SK-N-SH treated with all-trans-retinoic acid at 6 μM for 48 hours (cell line): ENCODE measurements around the gene MOGAT3.

Experiments used
- CSRNP3 ChIP-seq: fragments of 250-450 bp; sonication (Bioruptor Pico); IDR thresholded peaks from 2 replicates; pipeline ENCODE4 v1.5.1; 2021; ENCODE audit warnings: mild to moderate bottlenecking, moderate library complexity
- SNAI2 ChIP-seq: fragments of 250-450 bp; sonication (Bioruptor Pico); IDR thresholded peaks from 2 replicates; pipeline ENCODE4 v1.5.0; 2020; ENCODE audit warnings: mild to moderate bottlenecking, moderate library complexity
- TCF4 ChIP-seq: fragments of 250-450 bp; sonication (Bioruptor Pico); IDR thresholded peaks from 2 replicates; pipeline ENCODE4 v1.8.0; 2021; ENCODE audit warnings: mild to moderate bottlenecking, moderate library complexity, borderline replicate concordance
- ZC3H10 ChIP-seq: fragments of 250-450 bp; sonication (Bioruptor Pico); IDR thresholded peaks from 2 replicates; pipeline ENCODE4 v1.5.1; 2021; ENCODE audit warnings: mild to moderate bottlenecking, moderate library complexity

GRCh38 chr7:101239191-101239950 lies 38.5 kb upstream of the MOGAT3 start:
- TF ChIP-seq ZC3H10 (CRISPR knock-in tag) = no peak
- TF ChIP-seq TCF4 (CRISPR knock-in tag) = no peak
- TF ChIP-seq SNAI2 (CRISPR knock-in tag) = no peak
- no peak for TF ChIP-seq CSRNP3 (CRISPR knock-in tag)
